ENCODE results near the gene RAB31.

GRCh38 chr18:9866627-9867026 is 158.5 kb downstream of the RAB31 start:
- TF ChIP-seq CTCF (IDR thresholded peaks at IDR 0.05) (no peak), POLR2A (IDR thresholded peaks at IDR 0.05) (no peak)
